Erythroblast (primary cell): ENCODE data around the gene ALDH4A1.

Experiments
- GATA1 ChIP-seq: IDR thresholded peaks from 2 replicates; pipeline ENCODE4 v1.6.1; 2011; ENCODE audit warnings: low read depth, mild to moderate bottlenecking, control low read depth, low read length, moderate library complexity
- POLR2A ChIP-seq: IDR thresholded peaks from 2 replicates; pipeline ENCODE4 v1.6.1; 2011; ENCODE audit warnings: mild to moderate bottlenecking, low read length

- TF ChIP-seq POLR2A (no peak), GATA1 (no peak)
Observed at GRCh38 chr1:18948913-18949685, 46.7 kb upstream of the ALDH4A1 start.
